Chondrocyte (in vitro differentiated cells): ENCODE data around the gene PLPPR1. TPM values are rescaled to one million over a fixed set of nuclear protein-coding genes. Genes with fewer than 3 reads are reported as not detected.

Experiments used
- DNase-seq: peaks from one replicate; pipeline ENCODE4 v3.0.0; 2021; ENCODE audit warnings: mixed read lengths, low spot score
- H3K27ac Mint-ChIP-seq: one replicate; pipeline ENCODE4 v1.8.0; 2021; ENCODE audit warnings: mild to moderate bottlenecking, moderate library complexity, mixed read lengths; ENCODE audit not compliant: unreplicated experiment
- H3K27me3 Mint-ChIP-seq: 2 replicates; pipeline ENCODE4 v1.8.0; 2021; ENCODE audit warnings: low read depth, mixed read lengths
- H3K36me3 Mint-ChIP-seq: 2 replicates; pipeline ENCODE4 v1.8.0; 2021; ENCODE audit warnings: low read depth, mixed read lengths
- H3K4me1 Mint-ChIP-seq: 2 replicates; pipeline ENCODE4 v1.8.0; 2021; ENCODE audit warnings: low read depth, mild to moderate bottlenecking, mixed read lengths
- H3K4me3 Mint-ChIP-seq: one replicate; pipeline ENCODE4 v1.8.0; 2021; ENCODE audit warnings: mild to moderate bottlenecking, moderate library complexity, mixed read lengths; ENCODE audit not compliant: unreplicated experiment
- H3K9me3 Mint-ChIP-seq: 2 replicates; pipeline ENCODE4 v1.8.0; 2021; ENCODE audit warnings: low read depth, mixed read lengths
- CTCF ChIP-seq: fragments of 200-600 bp; sonication (generic); IDR thresholded peaks from 2 replicates; pipeline ENCODE4 v1.5.0; 2021; ENCODE audit warnings: antibody characterized with exemption, mild to moderate bottlenecking, moderate library complexity
- long read RNA-seq: library from polyadenylated mRNA; stranded (forward); transcript quantifications from one replicate; pipeline ENCODE4 v2.0.0, GENCODE V29; 2021
- total RNA-seq: library from RNA; stranded (reverse); gene quantifications from 3 replicates; pipeline ENCODE4 v1.2.1, GENCODE V29; 2021

The PLPPR1 gene
- total RNA-seq: not detected in 3 replicates
- long read RNA-seq: 0 reads

DNA sequence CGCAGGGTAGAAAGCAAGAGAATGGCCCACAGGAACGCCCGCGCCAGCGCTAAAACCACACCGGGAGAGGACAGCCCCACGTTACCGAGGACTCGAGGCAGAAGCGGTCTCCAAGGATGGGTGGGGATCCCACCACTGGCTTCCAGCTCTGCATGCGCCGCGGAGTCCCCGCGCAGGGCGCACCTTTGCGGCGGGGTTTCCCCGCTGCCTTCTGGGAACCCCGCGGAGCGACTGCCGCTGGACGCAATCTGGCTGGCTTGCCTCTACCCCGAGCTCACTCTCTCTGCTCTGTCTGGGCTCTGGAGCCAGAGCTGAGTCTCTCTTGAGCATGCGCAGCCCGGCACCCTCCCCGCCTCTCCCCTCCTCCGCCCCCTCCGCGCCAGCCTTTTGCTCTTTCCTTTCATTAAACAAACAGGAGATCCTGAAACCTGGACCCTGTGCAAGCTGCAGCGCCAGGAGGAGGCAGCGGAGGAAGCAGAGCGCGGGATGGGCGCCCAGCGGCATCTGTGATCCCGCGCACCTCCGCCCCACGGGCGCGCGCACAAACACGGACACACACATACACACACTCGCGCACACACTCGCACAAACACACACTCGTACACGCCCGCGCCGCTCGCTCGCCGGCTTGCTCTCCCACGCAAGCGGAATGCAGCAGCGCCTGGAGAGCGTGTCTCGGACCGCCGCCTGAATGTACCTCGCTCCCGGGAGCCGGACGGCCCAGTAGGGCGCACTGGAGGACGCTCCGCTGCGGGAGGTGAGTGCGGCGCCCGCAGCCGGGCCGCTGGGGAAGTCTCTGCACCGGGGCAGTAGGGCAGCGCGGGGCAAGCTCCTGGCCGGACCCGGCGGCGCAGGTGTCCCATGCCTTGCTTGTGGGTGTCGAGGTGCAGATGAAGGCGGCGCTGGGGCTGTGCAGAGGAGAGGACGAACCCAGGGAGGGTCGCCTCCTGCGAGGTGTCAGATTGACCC is at the start of gene PLPPR1:
TSS of gene PLPPR1 (plus strand) at position 382 of the 969 bp plus-strand sequence.
- DNase-seq: peak; percentile 79
- H3K27ac Mint-ChIP-seq: no peak within 1 kb of the TSS
- H3K4me1 Mint-ChIP-seq: peaks cover 4% of the 10 kb centered on the region
- no peaks in the 10 kb centered on the region for H3K36me3 Mint-ChIP-seq
- peaks cover 68% of the 10 kb centered on the region for H3K27me3 Mint-ChIP-seq
- peak; percentile 17 for TF ChIP-seq CTCF
- H3K4me3 Mint-ChIP-seq: peak within 1 kb of the TSS; percentile 78
- no peaks in the 10 kb centered on the region for H3K9me3 Mint-ChIP-seq

GRCh38 chr9:100989731-100990130 is 38.8 kb upstream of the PLPPR1 start:
- Mint-ChIP-seq H3K27ac (no peak overlapping the region), H3K4me1 (no peaks in the 10 kb centered on the region), H3K36me3 (no peaks in the 10 kb centered on the region), H3K9me3 (no peaks in the 10 kb centered on the region), H3K27me3 (no peaks in the 10 kb centered on the region), H3K4me3 (no peak overlapping the region)
- DNase-seq: no peak
- TF ChIP-seq CTCF: no peak

DNA sequence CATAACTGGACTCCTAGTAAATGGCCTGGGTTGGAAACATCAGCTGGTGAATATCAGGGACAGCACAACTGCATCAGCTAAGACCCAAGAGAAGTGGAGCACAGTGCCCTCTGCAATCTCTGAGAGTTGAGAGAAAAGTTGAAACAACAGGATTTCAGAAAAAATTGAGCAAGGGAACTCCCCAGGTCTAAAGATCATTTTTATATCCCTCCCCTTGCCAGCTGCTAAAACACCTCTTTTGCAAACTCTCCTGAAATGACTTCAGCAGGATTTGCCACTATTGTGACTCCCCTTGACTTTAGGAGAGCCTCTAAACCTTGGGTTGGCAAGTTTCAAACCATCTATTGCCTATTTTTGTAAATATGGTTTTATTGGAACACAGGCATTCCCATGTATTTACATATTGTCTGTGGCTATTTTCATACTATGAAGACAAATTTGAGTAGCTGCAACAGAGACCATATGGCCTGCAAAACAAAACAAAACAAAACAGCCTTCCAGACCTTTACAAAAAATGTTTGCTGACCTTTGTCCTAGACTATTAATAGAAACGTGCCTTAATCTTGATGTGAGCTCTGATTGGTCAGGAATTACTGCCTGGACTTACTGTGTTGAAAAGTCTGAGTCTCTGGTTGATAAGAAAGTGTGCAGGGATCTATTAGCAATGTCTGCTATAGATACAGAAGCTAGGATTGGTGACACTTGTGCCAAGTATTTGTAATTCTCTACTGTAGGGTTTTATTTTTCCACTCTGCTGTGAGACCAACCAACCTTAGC is 37.7 kb upstream of the PLPPR1 start:
- DNase-seq: no peak
- Mint-ChIP-seq H3K27ac (no peak overlapping the region), H3K9me3 (no peaks in the 10 kb centered on the region), H3K4me1 (no peaks in the 10 kb centered on the region), H3K4me3 (no peak overlapping the region), H3K36me3 (no peaks in the 10 kb centered on the region), H3K27me3 (no peaks in the 10 kb centered on the region)
- no peak for TF ChIP-seq CTCF

DNA sequence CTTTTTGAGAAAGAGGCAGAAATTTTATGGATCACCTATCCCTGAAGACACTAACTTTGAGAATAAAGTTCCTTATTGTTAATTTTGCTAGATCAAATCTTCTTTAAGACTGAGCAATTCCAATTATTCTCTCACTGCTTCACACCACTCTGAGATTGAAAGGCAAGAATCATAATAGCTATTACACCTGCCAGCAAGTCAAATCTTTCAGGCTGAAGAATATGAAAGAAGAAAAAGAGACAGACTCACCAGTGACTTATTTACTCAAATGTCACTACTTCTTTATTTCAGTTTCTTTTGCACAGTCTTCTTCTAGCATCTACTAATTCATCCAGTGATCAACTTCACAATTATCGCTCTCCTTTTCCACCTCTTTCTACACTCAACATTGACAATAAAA is 35.9 kb upstream of the PLPPR1 start:
- H3K4me3 Mint-ChIP-seq: no peak overlapping the region
- no peak for DNase-seq

More for the DNA sequence above, 35.9 kb upstream of the PLPPR1 start:
- H3K27me3 Mint-ChIP-seq: peaks cover 6% of the 10 kb centered on the region
- no peaks in the 10 kb centered on the region for H3K4me1 Mint-ChIP-seq
- H3K9me3 Mint-ChIP-seq: no peaks in the 10 kb centered on the region
- H3K36me3 Mint-ChIP-seq: no peaks in the 10 kb centered on the region
- H3K27ac Mint-ChIP-seq: no peak overlapping the region
- no peak for TF ChIP-seq CTCF
